Measurements from ENCODE around the gene PTGFR.
A peak's percentile ranks its signal among the peaks of the same experiment; 100 is the strongest.

The PTGFR gene

GRCh38 chr1:78490861-78491450, at the start of gene PTGFR:
Gene PTGFR (plus strand): TSS chr1:78490974. CDS start chr1:78492744, 1,770 bp downstream.
- H3K27me3 ChIP-seq (ENCODE audit: control insufficient read depth, insufficient read depth, low read length), result peaks cover 48% of the 10 kb centered on the region
- no peak within 1 kb of the TSS for H3K9ac ChIP-seq (ENCODE audit: low read depth, low read length)
- no peaks in the 10 kb centered on the region for H3K36me3 ChIP-seq (ENCODE audit: control insufficient read depth, insufficient read depth, low read length)
- H3K4me1 ChIP-seq (ENCODE audit: control insufficient read depth, insufficient read depth, low read length), result no peaks in the 10 kb centered on the region
- no peaks in the 10 kb centered on the region for H3K9me3 ChIP-seq (ENCODE audit: control insufficient read depth, insufficient read depth, low read length)
- peak within 1 kb of the TSS; percentile 76 for H3K4me3 ChIP-seq (ENCODE audit: low read depth, low read length)

GRCh38 chr1:78441921-78442320, 48.9 kb upstream of the PTGFR start:
- H3K9ac ChIP-seq (ENCODE audit: low read depth, low read length), result no peak overlapping the region
- no peaks in the 10 kb centered on the region for H3K9me3 ChIP-seq (ENCODE audit: control insufficient read depth, insufficient read depth, low read length)
- no peak overlapping the region for H3K4me3 ChIP-seq (ENCODE audit: low read depth, low read length)
- H3K36me3 ChIP-seq (ENCODE audit: control insufficient read depth, insufficient read depth, low read length), result no peaks in the 10 kb centered on the region
- no peaks in the 10 kb centered on the region for H3K4me1 ChIP-seq (ENCODE audit: control insufficient read depth, insufficient read depth, low read length)
- no peaks in the 10 kb centered on the region for H3K27me3 ChIP-seq (ENCODE audit: control insufficient read depth, insufficient read depth, low read length)

GRCh38 chr1:78447086-78447485, 43.7 kb upstream of the PTGFR start:
- no peaks in the 10 kb centered on the region for H3K36me3 ChIP-seq (ENCODE audit: control insufficient read depth, insufficient read depth, low read length)
- no peaks in the 10 kb centered on the region for H3K9me3 ChIP-seq (ENCODE audit: control insufficient read depth, insufficient read depth, low read length)
- H3K4me3 ChIP-seq (ENCODE audit: low read depth, low read length), result no peak overlapping the region
- H3K9ac ChIP-seq (ENCODE audit: low read depth, low read length), result no peak overlapping the region
- no peaks in the 10 kb centered on the region for H3K27me3 ChIP-seq (ENCODE audit: control insufficient read depth, insufficient read depth, low read length)
- no peaks in the 10 kb centered on the region for H3K4me1 ChIP-seq (ENCODE audit: control insufficient read depth, insufficient read depth, low read length)

- no peaks in the 10 kb centered on the region for H3K9me3 ChIP-seq (ENCODE audit: control insufficient read depth, insufficient read depth, low read length)
- no peaks in the 10 kb centered on the region for H3K27me3 ChIP-seq (ENCODE audit: control insufficient read depth, insufficient read depth, low read length)
- no peaks in the 10 kb centered on the region for H3K36me3 ChIP-seq (ENCODE audit: control insufficient read depth, insufficient read depth, low read length)
- H3K9ac ChIP-seq (ENCODE audit: low read depth, low read length), result no peak overlapping the region
- H3K4me1 ChIP-seq (ENCODE audit: control insufficient read depth, insufficient read depth, low read length), result no peaks in the 10 kb centered on the region
- no peak overlapping the region for H3K4me3 ChIP-seq (ENCODE audit: low read depth, low read length)
These were observed 26.3 kb upstream of the PTGFR start for GRCh38 chr1:78464449-78464891.

GRCh38 chr1:78465143-78465542, 25.6 kb upstream of the PTGFR start:
- no peak overlapping the region for H3K9ac ChIP-seq (ENCODE audit: low read depth, low read length)
- H3K4me3 ChIP-seq (ENCODE audit: low read depth, low read length), result no peak overlapping the region
- H3K27me3 ChIP-seq (ENCODE audit: control insufficient read depth, insufficient read depth, low read length), result no peaks in the 10 kb centered on the region
- no peaks in the 10 kb centered on the region for H3K36me3 ChIP-seq (ENCODE audit: control insufficient read depth, insufficient read depth, low read length)
- no peaks in the 10 kb centered on the region for H3K4me1 ChIP-seq (ENCODE audit: control insufficient read depth, insufficient read depth, low read length)
- no peaks in the 10 kb centered on the region for H3K9me3 ChIP-seq (ENCODE audit: control insufficient read depth, insufficient read depth, low read length)

- no peaks in the 10 kb centered on the region for H3K4me1 ChIP-seq (ENCODE audit: control insufficient read depth, insufficient read depth, low read length)
- H3K9ac ChIP-seq (ENCODE audit: low read depth, low read length), result no peak overlapping the region
- H3K27me3 ChIP-seq (ENCODE audit: control insufficient read depth, insufficient read depth, low read length), result no peaks in the 10 kb centered on the region
- H3K36me3 ChIP-seq (ENCODE audit: control insufficient read depth, insufficient read depth, low read length), result no peaks in the 10 kb centered on the region
- no peaks in the 10 kb centered on the region for H3K9me3 ChIP-seq (ENCODE audit: control insufficient read depth, insufficient read depth, low read length)
- H3K4me3 ChIP-seq (ENCODE audit: low read depth, low read length), result no peak overlapping the region
These were observed 22.3 kb upstream of the PTGFR start for GRCh38 chr1:78468521-78468920.

- Histone ChIP-seq H3K36me3 (ENCODE audit: control insufficient read depth, insufficient read depth, low read length) (no peaks in the 10 kb centered on the region), H3K4me1 (ENCODE audit: control insufficient read depth, insufficient read depth, low read length) (no peaks in the 10 kb centered on the region), H3K9me3 (ENCODE audit: control insufficient read depth, insufficient read depth, low read length) (no peaks in the 10 kb centered on the region), H3K27me3 (ENCODE audit: control insufficient read depth, insufficient read depth, low read length) (no peaks in the 10 kb centered on the region), H3K4me3 (ENCODE audit: low read depth, low read length) (no peak overlapping the region), H3K9ac (ENCODE audit: low read depth, low read length) (no peak overlapping the region)
These were observed 21.2 kb upstream of the PTGFR start for GRCh38 chr1:78469576-78469975.

- Histone ChIP-seq H3K4me3 (ENCODE audit: low read depth, low read length) (no peak overlapping the region), H3K9ac (ENCODE audit: low read depth, low read length) (no peak overlapping the region), H3K9me3 (ENCODE audit: control insufficient read depth, insufficient read depth, low read length) (no peaks in the 10 kb centered on the region), H3K27me3 (ENCODE audit: control insufficient read depth, insufficient read depth, low read length) (no peaks in the 10 kb centered on the region), H3K4me1 (ENCODE audit: control insufficient read depth, insufficient read depth, low read length) (no peaks in the 10 kb centered on the region), H3K36me3 (ENCODE audit: control insufficient read depth, insufficient read depth, low read length) (no peaks in the 10 kb centered on the region)
These were observed 18.7 kb upstream of the PTGFR start for GRCh38 chr1:78471890-78472620.

GRCh38 chr1:78472851-78473496, 17.8 kb upstream of the PTGFR start:
- Histone ChIP-seq H3K36me3 (ENCODE audit: control insufficient read depth, insufficient read depth, low read length) (no peaks in the 10 kb centered on the region), H3K27me3 (ENCODE audit: control insufficient read depth, insufficient read depth, low read length) (no peaks in the 10 kb centered on the region), H3K9me3 (ENCODE audit: control insufficient read depth, insufficient read depth, low read length) (no peaks in the 10 kb centered on the region), H3K4me1 (ENCODE audit: control insufficient read depth, insufficient read depth, low read length) (no peaks in the 10 kb centered on the region), H3K4me3 (ENCODE audit: low read depth, low read length) (no peak overlapping the region), H3K9ac (ENCODE audit: low read depth, low read length) (no peak overlapping the region)

GRCh38 chr1:78474092-78474491, 16.7 kb upstream of the PTGFR start:
- no peaks in the 10 kb centered on the region for H3K27me3 ChIP-seq (ENCODE audit: control insufficient read depth, insufficient read depth, low read length)

GRCh38 chr1:78475888-78476610, 14.7 kb upstream of the PTGFR start:
- H3K27me3 ChIP-seq (ENCODE audit: control insufficient read depth, insufficient read depth, low read length), result no peaks in the 10 kb centered on the region
- H3K9me3 ChIP-seq (ENCODE audit: control insufficient read depth, insufficient read depth, low read length), result no peaks in the 10 kb centered on the region
- no peaks in the 10 kb centered on the region for H3K4me1 ChIP-seq (ENCODE audit: control insufficient read depth, insufficient read depth, low read length)
- no peak overlapping the region for H3K4me3 ChIP-seq (ENCODE audit: low read depth, low read length)
- no peaks in the 10 kb centered on the region for H3K36me3 ChIP-seq (ENCODE audit: control insufficient read depth, insufficient read depth, low read length)
- H3K9ac ChIP-seq (ENCODE audit: low read depth, low read length), result no peak overlapping the region

More at GRCh38 chr1:78474092-78474491, 16.7 kb upstream of the PTGFR start:
- H3K4me3 ChIP-seq (ENCODE audit: low read depth, low read length), result no peak overlapping the region
- H3K9ac ChIP-seq (ENCODE audit: low read depth, low read length), result no peak overlapping the region
- no peaks in the 10 kb centered on the region for H3K36me3 ChIP-seq (ENCODE audit: control insufficient read depth, insufficient read depth, low read length)
- no peaks in the 10 kb centered on the region for H3K4me1 ChIP-seq (ENCODE audit: control insufficient read depth, insufficient read depth, low read length)
- H3K9me3 ChIP-seq (ENCODE audit: control insufficient read depth, insufficient read depth, low read length), result no peaks in the 10 kb centered on the region
